Bronchial epithelial cell (primary cell): Measurements from ENCODE around the gene KLHL36. TPM values are rescaled to one million over a fixed set of nuclear protein-coding genes. Genes with fewer than 3 reads are reported as not detected.

ENCODE experiments used
- DNase-seq: peaks from one replicate; pipeline ENCODE4 v3.0.0-alpha.2; 2010; ENCODE audit warnings: low read depth
- FAIRE-seq: peaks from 2 replicates; lab custom pipeline; 2011; peaks lifted over from hg19 to GRCh38; lab: Jason Lieb, UNC
- H3K27me3 ChIP-seq: 2 replicates; pipeline ENCODE4 v1.5.1; 2011; ENCODE audit warnings: low read length; ENCODE audit not compliant: control insufficient read depth, insufficient read depth
- H3K36me3 ChIP-seq: 2 replicates; pipeline ENCODE4 v1.5.1; 2011; ENCODE audit warnings: low read length; ENCODE audit not compliant: control insufficient read depth, insufficient read depth
- H3K4me3 ChIP-seq: 2 replicates; pipeline ENCODE4 v1.5.1; 2011; ENCODE audit warnings: mild to moderate bottlenecking, low read depth, low read length, control low read depth
- total RNA-seq: library from RNA; depleted of rRNA; stranded (reverse); fragments of >200 nt; gene quantifications from 2 replicates; pipeline ENCODE4 v1.2.1, GENCODE V29; 2014
- TF ChIP-seq, protein P1 (sequence below): IDR thresholded peaks from 2 replicates; pipeline ENCODE4 v1.5.1; 2011; ENCODE audit warnings: mild to moderate bottlenecking, moderate library complexity, low read length, control low read depth, inconsistent platforms; ENCODE audit not compliant: insufficient read depth, severe bottlenecking

The KLHL36 gene
- total RNA-seq, 1 donor from 2014 or later = 78.7 TPM

DNA sequence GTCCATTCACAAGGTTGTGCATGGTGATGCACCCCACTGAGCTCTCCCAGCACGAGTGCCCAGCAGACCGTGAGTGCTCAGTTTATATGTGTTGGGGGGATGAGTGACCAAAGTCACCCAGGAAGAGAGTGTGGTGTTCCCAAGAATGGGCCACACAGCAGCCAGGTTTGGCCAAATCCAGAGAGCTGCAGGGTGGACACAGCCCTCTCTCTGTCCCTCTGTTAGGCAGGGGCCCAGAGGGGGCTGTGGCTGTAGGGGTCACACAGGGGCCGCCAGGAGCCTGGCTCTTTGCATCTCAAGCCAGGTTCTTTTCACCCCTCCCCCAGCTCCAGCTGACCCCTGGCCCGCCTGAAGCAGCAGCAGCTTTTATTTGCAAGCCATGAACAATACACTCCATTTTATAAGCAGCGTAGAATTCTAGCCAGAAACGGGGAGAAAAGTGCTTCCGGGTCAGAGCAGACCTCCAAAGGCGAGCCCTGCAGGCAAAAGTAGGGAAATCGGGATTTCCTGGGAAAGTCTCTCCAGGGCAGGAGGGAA lies 43.8 kb upstream of the KLHL36 start:
- peaks cover 9% of the 10 kb centered on the region for H3K36me3 ChIP-seq
- FAIRE-seq = no peak
- DNase-seq = no peak
- no peak overlapping the region for H3K4me3 ChIP-seq
- H3K27me3 ChIP-seq = no peaks in the 10 kb centered on the region
- TF ChIP-seq, protein P1, sequence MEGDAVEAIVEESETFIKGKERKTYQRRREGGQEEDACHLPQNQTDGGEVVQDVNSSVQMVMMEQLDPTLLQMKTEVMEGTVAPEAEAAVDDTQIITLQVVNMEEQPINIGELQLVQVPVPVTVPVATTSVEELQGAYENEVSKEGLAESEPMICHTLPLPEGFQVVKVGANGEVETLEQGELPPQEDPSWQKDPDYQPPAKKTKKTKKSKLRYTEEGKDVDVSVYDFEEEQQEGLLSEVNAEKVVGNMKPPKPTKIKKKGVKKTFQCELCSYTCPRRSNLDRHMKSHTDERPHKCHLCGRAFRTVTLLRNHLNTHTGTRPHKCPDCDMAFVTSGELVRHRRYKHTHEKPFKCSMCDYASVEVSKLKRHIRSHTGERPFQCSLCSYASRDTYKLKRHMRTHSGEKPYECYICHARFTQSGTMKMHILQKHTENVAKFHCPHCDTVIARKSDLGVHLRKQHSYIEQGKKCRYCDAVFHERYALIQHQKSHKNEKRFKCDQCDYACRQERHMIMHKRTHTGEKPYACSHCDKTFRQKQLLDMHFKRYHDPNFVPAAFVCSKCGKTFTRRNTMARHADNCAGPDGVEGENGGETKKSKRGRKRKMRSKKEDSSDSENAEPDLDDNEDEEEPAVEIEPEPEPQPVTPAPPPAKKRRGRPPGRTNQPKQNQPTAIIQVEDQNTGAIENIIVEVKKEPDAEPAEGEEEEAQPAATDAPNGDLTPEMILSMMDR = no peak

DNA sequence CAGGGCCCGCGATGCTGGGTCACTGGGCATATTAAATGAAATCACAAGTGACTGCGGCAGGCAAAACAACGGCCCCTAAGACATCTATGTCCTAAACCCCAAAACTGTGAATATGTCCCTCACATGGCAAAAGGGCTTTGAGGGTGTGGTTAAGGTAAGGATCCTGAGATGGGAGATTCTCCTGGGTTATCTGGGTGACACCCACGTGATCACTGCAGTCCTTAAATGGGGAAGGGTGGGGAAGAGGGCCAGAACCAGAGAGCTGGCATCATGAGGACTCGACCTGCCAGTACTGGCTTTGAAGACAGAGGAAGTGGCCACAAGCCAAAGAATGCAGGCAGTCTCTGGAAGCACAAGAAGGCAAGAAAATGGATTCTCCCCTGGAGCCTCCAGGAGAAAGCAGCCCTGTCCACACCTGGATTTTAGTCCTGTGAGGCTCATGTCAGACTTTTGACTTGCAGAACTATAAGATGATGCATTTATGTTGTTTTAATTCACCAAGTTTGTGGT lies 42.9 kb upstream of the KLHL36 start:
- TF ChIP-seq, protein P1 = no peak
- no peak for FAIRE-seq
- DNase-seq = no peak
- no peaks in the 10 kb centered on the region for H3K27me3 ChIP-seq
- no peak overlapping the region for H3K4me3 ChIP-seq
- H3K36me3 ChIP-seq = peaks cover 9% of the 10 kb centered on the region

GRCh38 chr16:84606081-84606875 lies 42.0 kb upstream of the KLHL36 start:
- Histone ChIP-seq H3K4me3 (no peak overlapping the region), H3K27me3 (no peaks in the 10 kb centered on the region), H3K36me3 (peaks cover 9% of the 10 kb centered on the region)
- DNase-seq (no peak), FAIRE-seq (no peak)
- TF ChIP-seq, protein P1 = no peak

- peaks cover 12% of the 10 kb centered on the region for H3K36me3 ChIP-seq
- TF ChIP-seq, protein P1 = no peak
- DNase-seq (no peak), FAIRE-seq (no peak)
- H3K4me3 ChIP-seq = no peak overlapping the region
- H3K27me3 ChIP-seq = no peaks in the 10 kb centered on the region
Observed at GRCh38 chr16:84607061-84607460, 41.2 kb upstream of the KLHL36 start.

GRCh38 chr16:84607694-84608093 lies 40.6 kb upstream of the KLHL36 start:
- FAIRE-seq (no peak), DNase-seq (no peak)
- H3K27me3 ChIP-seq = no peaks in the 10 kb centered on the region
- H3K4me3 ChIP-seq = no peak overlapping the region
- H3K36me3 ChIP-seq = peaks cover 13% of the 10 kb centered on the region
- TF ChIP-seq, protein P1 = no peak
